Superior temporal gyrus (tissue), 1 donor: ENCODE results near the gene NOX4.
"Not testable (repeated sequence)": the region's sequence is repeated elsewhere in the genome, so short reads cannot be mapped to it uniquely, and the experiment has no call there.

Source experiments
- DNase-seq: peaks from one replicate; pipeline ENCODE4 v3.0.0-alpha.2; 2016; ENCODE audit errors: extremely low spot score

The NOX4 gene

GRCh38 chr11:89379976-89380771 is 111.0 kb downstream of the NOX4 start:
- DNase-seq = not testable (repeated sequence)

GRCh38 chr11:89378986-89379385 is 112.2 kb downstream of the NOX4 start:
- not testable (repeated sequence) for DNase-seq

GRCh38 chr11:89369356-89369755 is 121.8 kb downstream of the NOX4 start:
- not testable (repeated sequence) for DNase-seq

GRCh38 chr11:89364856-89365255 is 126.3 kb downstream of the NOX4 start:
- DNase-seq = not testable (repeated sequence)

- DNase-seq = no peak
These were observed 129.4 kb downstream of the NOX4 start for GRCh38 chr11:89361734-89362133.

- not testable (repeated sequence) for DNase-seq
These were observed 132.0 kb downstream of the NOX4 start for GRCh38 chr11:89359208-89359607.

GRCh38 chr11:89358761-89359160 is 132.4 kb downstream of the NOX4 start:
- no peak for DNase-seq

- DNase-seq = no peak
These were observed 135.5 kb downstream of the NOX4 start for GRCh38 chr11:89355646-89356045.

- not testable (repeated sequence) for DNase-seq
These were observed 136.7 kb downstream of the NOX4 start for GRCh38 chr11:89354513-89354912.

- DNase-seq = no peak
These were observed 144.1 kb downstream of the NOX4 start for GRCh38 chr11:89347071-89347470.

GRCh38 chr11:89346601-89347000 is 144.6 kb downstream of the NOX4 start:
- DNase-seq = no peak

- DNase-seq = not testable (repeated sequence)
These were observed 148.1 kb downstream of the NOX4 start for GRCh38 chr11:89342880-89343572.

- DNase-seq = not testable (repeated sequence)
These were observed 150.7 kb downstream of the NOX4 start for GRCh38 chr11:89340450-89340849.

- not testable (repeated sequence) for DNase-seq
These were observed 153.1 kb downstream of the NOX4 start for GRCh38 chr11:89338073-89338472.

GRCh38 chr11:89337100-89337650 is 154.0 kb downstream of the NOX4 start:
- not testable (repeated sequence) for DNase-seq

- peak; percentile 75 for DNase-seq
These were observed 157.5 kb downstream of the NOX4 start for GRCh38 chr11:89333704-89334103.

GRCh38 chr11:89331940-89332339 is 159.2 kb downstream of the NOX4 start:
- not testable (repeated sequence) for DNase-seq

- DNase-seq = no peak
These were observed 163.3 kb downstream of the NOX4 start for GRCh38 chr11:89327885-89328284.

- DNase-seq = no peak
These were observed 169.8 kb downstream of the NOX4 start for GRCh38 chr11:89321401-89321800.

- DNase-seq = not testable (repeated sequence)
These were observed 180.6 kb downstream of the NOX4 start for GRCh38 chr11:89310607-89311006.

GRCh38 chr11:89309321-89309985 is 181.7 kb downstream of the NOX4 start:
- not testable (repeated sequence) for DNase-seq

- DNase-seq = not testable (repeated sequence)
These were observed 182.9 kb downstream of the NOX4 start for GRCh38 chr11:89308272-89308671.
